GM12874 (cell line): ENCODE measurements around the gene TBX21.

ENCODE experiments used
- TF ChIP-seq, protein P1 (sequence below): IDR thresholded peaks from 2 replicates; pipeline ENCODE4 v1.5.1; 2011; ENCODE audit warnings: low read depth, mild to moderate bottlenecking, control low read depth, low read length, moderate library complexity; ENCODE audit not compliant: insufficient read depth

TBX21 gene

DNA sequence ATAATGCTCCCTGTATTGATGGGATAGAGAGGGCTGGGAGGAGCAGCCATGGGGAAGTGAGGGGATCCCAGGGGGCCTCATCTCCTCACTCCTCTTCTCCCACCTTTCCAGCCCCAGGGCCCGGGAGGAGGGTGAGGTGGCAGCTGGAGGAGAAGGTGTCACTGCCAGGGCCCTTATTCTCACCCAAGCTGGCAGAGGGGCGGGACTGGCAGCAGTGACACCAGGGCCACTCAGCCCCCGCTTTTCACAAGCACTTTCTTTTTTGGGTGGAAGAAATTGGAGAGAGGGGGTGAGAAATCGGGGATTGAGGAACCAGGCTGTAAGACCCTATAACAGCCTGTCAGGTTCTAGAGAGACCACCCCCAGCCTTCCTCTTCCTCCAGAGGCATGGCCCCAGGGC lies 2.4 kb upstream of the TBX21 start:
- TF ChIP-seq, protein P1, sequence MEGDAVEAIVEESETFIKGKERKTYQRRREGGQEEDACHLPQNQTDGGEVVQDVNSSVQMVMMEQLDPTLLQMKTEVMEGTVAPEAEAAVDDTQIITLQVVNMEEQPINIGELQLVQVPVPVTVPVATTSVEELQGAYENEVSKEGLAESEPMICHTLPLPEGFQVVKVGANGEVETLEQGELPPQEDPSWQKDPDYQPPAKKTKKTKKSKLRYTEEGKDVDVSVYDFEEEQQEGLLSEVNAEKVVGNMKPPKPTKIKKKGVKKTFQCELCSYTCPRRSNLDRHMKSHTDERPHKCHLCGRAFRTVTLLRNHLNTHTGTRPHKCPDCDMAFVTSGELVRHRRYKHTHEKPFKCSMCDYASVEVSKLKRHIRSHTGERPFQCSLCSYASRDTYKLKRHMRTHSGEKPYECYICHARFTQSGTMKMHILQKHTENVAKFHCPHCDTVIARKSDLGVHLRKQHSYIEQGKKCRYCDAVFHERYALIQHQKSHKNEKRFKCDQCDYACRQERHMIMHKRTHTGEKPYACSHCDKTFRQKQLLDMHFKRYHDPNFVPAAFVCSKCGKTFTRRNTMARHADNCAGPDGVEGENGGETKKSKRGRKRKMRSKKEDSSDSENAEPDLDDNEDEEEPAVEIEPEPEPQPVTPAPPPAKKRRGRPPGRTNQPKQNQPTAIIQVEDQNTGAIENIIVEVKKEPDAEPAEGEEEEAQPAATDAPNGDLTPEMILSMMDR, result no peak

DNA sequence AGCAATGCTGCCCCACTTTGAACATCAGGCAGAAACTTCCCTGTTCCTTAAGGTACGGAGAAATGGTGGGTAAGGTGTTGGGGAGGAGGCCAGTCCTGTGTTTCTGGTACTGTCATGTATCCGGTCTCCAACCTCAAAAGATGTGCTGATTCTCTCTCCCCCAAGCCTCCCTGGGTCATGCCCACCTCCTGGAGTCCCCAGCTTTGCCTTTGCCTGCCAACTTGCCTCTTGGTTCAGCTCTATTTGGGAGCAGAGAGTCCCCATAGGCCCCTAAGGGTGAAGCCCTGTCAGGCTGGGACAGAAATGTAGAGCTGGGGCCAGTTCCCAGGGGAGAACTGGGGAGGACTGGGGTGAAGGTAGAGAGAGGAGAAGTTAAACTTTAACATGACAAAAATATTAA lies 1.6 kb upstream of the TBX21 start:
- TF ChIP-seq, protein P1, result no peak

GRCh38 chr17:47732399-47733046 lies 513 bp upstream of the TBX21 start:
- TF ChIP-seq, protein P1, result no peak

DNA sequence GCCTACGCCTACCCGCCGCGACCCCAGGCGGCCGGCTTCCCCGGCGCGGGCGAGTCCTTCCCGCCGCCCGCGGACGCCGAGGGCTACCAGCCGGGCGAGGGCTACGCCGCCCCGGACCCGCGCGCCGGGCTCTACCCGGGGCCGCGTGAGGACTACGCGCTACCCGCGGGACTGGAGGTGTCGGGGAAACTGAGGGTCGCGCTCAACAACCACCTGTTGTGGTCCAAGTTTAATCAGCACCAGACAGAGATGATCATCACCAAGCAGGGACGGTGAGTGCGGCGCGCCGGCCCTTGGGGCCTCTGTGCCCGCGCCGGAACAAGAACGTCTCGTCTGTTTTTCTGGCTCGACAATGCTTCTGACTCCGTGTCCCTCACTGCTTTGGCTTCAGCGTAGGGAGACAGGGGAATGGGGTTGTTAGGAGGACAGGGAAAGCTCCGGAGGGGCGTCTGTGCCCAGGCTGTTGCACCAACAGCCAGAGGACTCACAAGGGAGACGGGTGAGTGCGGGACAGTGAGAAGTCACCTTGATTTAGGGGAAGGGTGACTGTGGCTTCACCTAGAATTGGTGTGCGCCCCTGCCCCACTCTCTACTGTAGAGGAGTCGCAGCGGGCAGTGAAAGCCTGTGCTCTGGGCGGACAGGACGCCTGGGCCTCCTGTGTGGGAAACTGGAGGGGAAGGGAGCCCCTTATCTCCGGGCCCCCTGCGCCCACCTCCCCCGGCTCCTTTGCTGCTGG lies 806 bp downstream of the TBX21 start:
- TF ChIP-seq, protein P1, result no peak

DNA sequence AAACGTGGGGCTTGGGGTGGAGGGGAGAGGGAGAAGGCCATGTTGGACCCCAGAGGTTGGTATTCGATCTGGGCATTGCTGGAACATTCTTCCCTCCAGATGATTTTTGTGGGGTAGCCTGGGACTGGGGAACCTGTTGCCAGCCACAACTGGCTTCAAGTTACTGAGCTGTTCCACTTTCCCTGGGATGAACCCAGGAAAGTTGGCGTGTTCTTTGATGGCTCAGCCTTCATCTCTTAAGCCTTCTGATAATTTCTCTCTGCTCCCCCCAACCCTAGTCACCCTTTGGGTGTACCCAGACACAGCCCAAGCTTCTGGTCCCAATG lies 2.1 kb downstream of the TBX21 start:
- TF ChIP-seq, protein P1, result no peak

- TF ChIP-seq, protein P1, result no peak
These were observed 2.5 kb downstream of the TBX21 start for GRCh38 chr17:47735536-47736011.

- TF ChIP-seq, protein P1, result no peak
These were observed 3.8 kb downstream of the TBX21 start for GRCh38 chr17:47736501-47737495.
